ENCODE measurements around the gene TGM6. TPM values are rescaled to one million over a fixed set of nuclear protein-coding genes. Genes with fewer than 3 reads are reported as not detected.
A peak's percentile ranks its signal among the peaks of the same experiment; 100 is the strongest.

The TGM6 gene
- polyA plus RNA-seq, 1 donor = not detected

DNA sequence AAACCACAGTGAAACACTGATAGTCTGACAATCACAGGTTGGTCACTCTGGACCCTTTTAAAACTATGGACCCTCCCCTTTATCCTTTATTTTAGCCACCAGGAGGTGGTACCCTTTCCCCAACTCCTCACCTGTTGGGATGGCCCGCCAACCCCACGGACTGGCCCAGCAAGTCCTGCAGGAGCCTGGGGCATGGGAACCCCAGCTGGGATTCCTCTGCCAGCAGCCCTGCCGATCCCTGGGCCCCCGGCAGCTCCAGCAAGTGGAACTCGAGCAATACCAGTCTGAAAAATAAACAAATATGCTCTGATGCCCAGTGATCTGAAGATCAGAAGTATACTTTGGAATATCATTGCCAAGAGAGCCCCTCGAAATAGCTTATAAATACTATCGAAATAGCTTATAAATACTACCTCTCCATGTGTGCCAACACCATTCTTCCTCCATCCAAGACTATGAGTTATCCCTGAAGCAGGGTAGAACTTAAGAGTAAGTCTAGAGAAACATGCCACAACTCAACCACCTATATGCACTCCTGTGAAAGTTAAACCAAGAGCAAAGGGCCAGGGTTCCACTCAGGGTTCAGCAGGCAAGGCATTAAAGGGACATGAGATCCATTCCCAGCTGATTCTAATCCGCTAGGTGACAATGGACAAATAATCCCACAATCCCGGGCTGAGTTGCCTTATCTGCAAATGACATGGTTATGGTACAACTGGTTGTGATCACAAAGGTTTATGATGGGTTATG, 83.1 kb downstream of the TGM6 start:
- no peaks in the 10 kb centered on the region for H3K4me1 ChIP-seq (ENCODE audit: control insufficient read depth, insufficient read depth, low read length)
- H3K36me3 ChIP-seq (ENCODE audit: control insufficient read depth, insufficient read depth, low read length) = peaks cover 79% of the 10 kb centered on the region
- WGBS (ENCODE audit: insufficient coverage, low lambda C conversion rate) = no CpG with 5 or more reads among the region's 9 CpGs
- peak in 1 of 2 donors; percentile 8 for DNase-seq
- no peaks in the 10 kb centered on the region for H3K9me3 ChIP-seq (ENCODE audit: control insufficient read depth, low read depth, low read length)
- no peaks in the 10 kb centered on the region for H3K27me3 ChIP-seq (ENCODE audit: control insufficient read depth, insufficient read depth, low read length)
- H3K4me3 ChIP-seq (ENCODE audit: low read length) = no peak overlapping the region
- H3K27ac ChIP-seq (ENCODE audit: low read length) = no peak overlapping the region

DNA sequence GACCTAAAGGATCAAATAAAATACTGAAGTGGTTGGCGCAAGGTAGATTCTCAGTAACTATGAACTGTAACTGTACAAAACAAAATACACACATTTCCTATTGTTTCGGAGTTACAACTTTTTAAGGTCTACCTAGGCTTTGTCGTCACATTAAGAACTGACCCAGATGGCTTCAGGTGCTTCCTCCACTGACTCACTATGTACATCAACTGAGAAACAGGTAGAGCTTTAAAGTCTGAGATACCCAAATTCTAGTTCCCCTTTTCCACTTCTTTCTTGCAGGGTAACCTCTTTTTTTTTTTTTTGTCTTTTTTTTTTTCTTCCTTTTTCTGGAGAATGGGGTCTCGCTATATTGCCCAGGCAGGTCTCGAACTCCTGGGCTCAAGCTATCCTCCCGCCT, 84.4 kb downstream of the TGM6 start:
- H3K36me3 ChIP-seq (ENCODE audit: control insufficient read depth, insufficient read depth, low read length) = peaks cover 75% of the 10 kb centered on the region
- DNase-seq = no peak
- no peak overlapping the region for H3K27ac ChIP-seq (ENCODE audit: low read length)
- no peaks in the 10 kb centered on the region for H3K27me3 ChIP-seq (ENCODE audit: control insufficient read depth, insufficient read depth, low read length)
- no peak overlapping the region for H3K4me3 ChIP-seq (ENCODE audit: low read length)
- peaks cover 4% of the 10 kb centered on the region for H3K4me1 ChIP-seq (ENCODE audit: control insufficient read depth, insufficient read depth, low read length)
- H3K9me3 ChIP-seq (ENCODE audit: control insufficient read depth, low read depth, low read length) = no peaks in the 10 kb centered on the region
- 80% methylated on average over 1 of the region's 6 CpGs for WGBS (ENCODE audit: insufficient coverage, low lambda C conversion rate)

DNA sequence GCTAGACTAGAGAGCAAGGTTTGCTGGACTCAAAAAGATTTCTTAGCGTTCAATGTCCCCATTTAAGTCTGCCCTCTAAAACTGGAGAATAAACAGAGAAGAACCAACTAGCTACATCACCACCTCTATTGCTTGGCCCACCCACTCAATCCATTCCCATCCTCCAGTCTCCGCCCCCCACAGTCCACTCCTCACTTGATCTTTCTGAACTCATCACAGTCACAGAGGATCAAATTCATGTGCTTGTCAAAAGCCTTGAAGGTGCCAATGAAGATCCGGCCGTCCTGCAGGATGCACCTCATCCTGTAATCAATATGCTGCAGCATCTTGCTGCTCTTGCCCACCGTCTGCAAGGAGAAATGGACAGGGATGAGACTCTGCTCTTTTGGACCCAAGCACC, 86.7 kb downstream of the TGM6 start:
- H3K4me1 ChIP-seq (ENCODE audit: control insufficient read depth, insufficient read depth, low read length) = peaks cover 4% of the 10 kb centered on the region
- no peak overlapping the region for H3K4me3 ChIP-seq (ENCODE audit: low read length)
- H3K36me3 ChIP-seq (ENCODE audit: control insufficient read depth, insufficient read depth, low read length) = peaks cover 53% of the 10 kb centered on the region
- no CpG with 5 or more reads among the region's 5 CpGs for WGBS (ENCODE audit: insufficient coverage, low lambda C conversion rate)
- H3K9me3 ChIP-seq (ENCODE audit: control insufficient read depth, low read depth, low read length) = no peaks in the 10 kb centered on the region
- H3K27me3 ChIP-seq (ENCODE audit: control insufficient read depth, insufficient read depth, low read length) = no peaks in the 10 kb centered on the region
- no peak overlapping the region for H3K27ac ChIP-seq (ENCODE audit: low read length)
- DNase-seq = no peak

DNA sequence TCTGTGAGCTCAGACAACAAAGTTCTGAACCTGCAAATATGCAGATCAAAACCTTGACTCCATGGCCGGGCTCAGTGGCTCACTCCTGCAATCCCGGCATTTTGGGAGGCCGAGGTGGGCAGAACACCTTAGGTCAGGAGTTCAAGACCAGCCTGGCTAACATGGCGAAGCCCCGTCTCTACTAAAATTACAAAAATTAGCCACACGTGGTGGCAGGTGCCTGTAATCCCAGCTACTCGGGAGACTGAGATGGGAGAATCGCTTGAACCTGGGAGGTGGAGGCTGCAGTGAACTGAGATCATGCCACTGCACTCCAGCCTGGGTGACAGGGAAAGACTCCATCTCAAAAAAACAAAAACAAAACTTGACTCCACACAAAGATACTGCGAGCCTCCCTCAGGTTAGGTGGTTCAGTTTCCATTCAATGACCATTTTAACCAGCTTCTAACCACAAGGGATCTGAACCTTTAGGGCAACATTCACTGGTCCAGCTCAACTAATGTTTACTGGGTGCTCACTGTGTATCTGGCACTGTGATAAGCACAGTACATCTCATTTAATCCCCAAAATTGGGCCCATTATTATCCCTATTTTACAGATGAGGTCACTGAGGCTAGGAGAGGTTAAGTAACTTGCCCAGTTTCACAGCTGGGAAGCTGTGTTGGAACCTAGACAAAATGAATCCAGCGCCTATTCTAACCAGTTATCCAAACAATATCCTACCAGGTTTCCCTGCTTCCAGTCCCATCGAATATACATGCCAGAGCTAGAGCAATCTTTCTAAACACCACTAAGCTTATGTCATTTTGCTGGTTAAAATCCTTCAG, 88.1 kb downstream of the TGM6 start:
- no peaks in the 10 kb centered on the region for H3K27me3 ChIP-seq (ENCODE audit: control insufficient read depth, insufficient read depth, low read length)
- no peak overlapping the region for H3K27ac ChIP-seq (ENCODE audit: low read length)
- 60% methylated on average over 2 of the region's 11 CpGs for WGBS (ENCODE audit: insufficient coverage, low lambda C conversion rate)

GRCh38 chr20:2469991-2470422, 89.3 kb downstream of the TGM6 start:
- H3K9me3 ChIP-seq (ENCODE audit: control insufficient read depth, low read depth, low read length) = no peaks in the 10 kb centered on the region
- WGBS (ENCODE audit: insufficient coverage, low lambda C conversion rate) = 0% methylated on average over 5 of the region's 19 CpGs
- peaks cover 28% of the 10 kb centered on the region for H3K36me3 ChIP-seq (ENCODE audit: control insufficient read depth, insufficient read depth, low read length)
- peak in 1 of 2 donors; percentile 35 for DNase-seq
- H3K4me3 ChIP-seq (ENCODE audit: low read length) = peak overlapping the region; percentile 95
- H3K27me3 ChIP-seq (ENCODE audit: control insufficient read depth, insufficient read depth, low read length) = no peaks in the 10 kb centered on the region
- H3K27ac ChIP-seq (ENCODE audit: low read length) = peak overlapping the region; percentile 89
- peaks cover 4% of the 10 kb centered on the region for H3K4me1 ChIP-seq (ENCODE audit: control insufficient read depth, insufficient read depth, low read length)

More for the DNA sequence above, 88.1 kb downstream of the TGM6 start:
- DNase-seq = no peak
- no peaks in the 10 kb centered on the region for H3K9me3 ChIP-seq (ENCODE audit: control insufficient read depth, low read depth, low read length)
- peak overlapping the region; percentile 95 for H3K4me3 ChIP-seq (ENCODE audit: low read length)
- H3K36me3 ChIP-seq (ENCODE audit: control insufficient read depth, insufficient read depth, low read length) = peaks cover 39% of the 10 kb centered on the region
- H3K4me1 ChIP-seq (ENCODE audit: control insufficient read depth, insufficient read depth, low read length) = peaks cover 4% of the 10 kb centered on the region

- peak within 1 kb of the TSS; percentile 89 for H3K27ac ChIP-seq (ENCODE audit: low read length)
- H3K4me1 ChIP-seq (ENCODE audit: control insufficient read depth, insufficient read depth, low read length) = peaks cover 4% of the 10 kb centered on the region
- H3K4me3 ChIP-seq (ENCODE audit: low read length) = peak within 1 kb of the TSS; percentile 95
- no peaks in the 10 kb centered on the region for H3K9me3 ChIP-seq (ENCODE audit: control insufficient read depth, low read depth, low read length)
- WGBS (ENCODE audit: insufficient coverage, low lambda C conversion rate) = 0% methylated on average over 3 of the region's 53 CpGs
- no peaks in the 10 kb centered on the region for H3K27me3 ChIP-seq (ENCODE audit: control insufficient read depth, insufficient read depth, low read length)
- DNase-seq = peak; percentile 98 to 99
- H3K36me3 ChIP-seq (ENCODE audit: control insufficient read depth, insufficient read depth, low read length) = peaks cover 22% of the 10 kb centered on the region
These were observed 89.9 kb downstream of the TGM6 start, which contains the start of gene SNRPB for GRCh38 chr20:2470423-2471193. Gene SNRPB (minus strand): TSS chr20:2470789. CDS start chr20:2470690, 99 bp downstream.

- H3K4me1 ChIP-seq (ENCODE audit: control insufficient read depth, insufficient read depth, low read length) = peaks cover 4% of the 10 kb centered on the region
- no peaks in the 10 kb centered on the region for H3K27me3 ChIP-seq (ENCODE audit: control insufficient read depth, insufficient read depth, low read length)
- no peak overlapping the region for H3K4me3 ChIP-seq (ENCODE audit: low read length)
- no peaks in the 10 kb centered on the region for H3K9me3 ChIP-seq (ENCODE audit: control insufficient read depth, low read depth, low read length)
- H3K36me3 ChIP-seq (ENCODE audit: control insufficient read depth, insufficient read depth, low read length) = peaks cover 2% of the 10 kb centered on the region
- DNase-seq = no peak
- WGBS (ENCODE audit: insufficient coverage, low lambda C conversion rate) = 100% methylated on average over 1 of the region's 4 CpGs
- no peak overlapping the region for H3K27ac ChIP-seq (ENCODE audit: low read length)
These were observed 92.8 kb downstream of the TGM6 start for GRCh38 chr20:2473516-2473915.

- Histone ChIP-seq H3K36me3 (ENCODE audit: control insufficient read depth, insufficient read depth, low read length) (peaks cover 9% of the 10 kb centered on the region), H3K27ac (ENCODE audit: low read length) (no peak overlapping the region), H3K4me3 (ENCODE audit: low read length) (no peak overlapping the region), H3K9me3 (ENCODE audit: control insufficient read depth, low read depth, low read length) (no peaks in the 10 kb centered on the region), H3K4me1 (ENCODE audit: control insufficient read depth, insufficient read depth, low read length) (no peaks in the 10 kb centered on the region), H3K27me3 (ENCODE audit: control insufficient read depth, insufficient read depth, low read length) (no peaks in the 10 kb centered on the region)
- no peak for DNase-seq
- 60% methylated on average over 1 of the region's 9 CpGs for WGBS (ENCODE audit: insufficient coverage, low lambda C conversion rate)
These were observed 95.4 kb downstream of the TGM6 start for GRCh38 chr20:2475850-2476741.

GRCh38 chr20:2476742-2477615, 96.3 kb downstream of the TGM6 start:
- no peak for DNase-seq
- Histone ChIP-seq H3K27me3 (ENCODE audit: control insufficient read depth, insufficient read depth, low read length) (no peaks in the 10 kb centered on the region), H3K4me3 (ENCODE audit: low read length) (no peak overlapping the region), H3K36me3 (ENCODE audit: control insufficient read depth, insufficient read depth, low read length) (peaks cover 16% of the 10 kb centered on the region), H3K9me3 (ENCODE audit: control insufficient read depth, low read depth, low read length) (no peaks in the 10 kb centered on the region), H3K27ac (ENCODE audit: low read length) (no peak overlapping the region), H3K4me1 (ENCODE audit: control insufficient read depth, insufficient read depth, low read length) (no peaks in the 10 kb centered on the region)
- 100% methylated on average over 2 of the region's 5 CpGs for WGBS (ENCODE audit: insufficient coverage, low lambda C conversion rate)

Measured in large intestine (tissue), 3 donors.